ENCODE measurements around the gene GNAZ. TPM values are rescaled to one million over a fixed set of nuclear protein-coding genes. Genes with fewer than 3 reads are reported as not detected.

GNAZ gene
- total RNA-seq, 1 experiment from 2014 or later = 5.0 TPM

- Histone ChIP-seq H4K8ac (replicated peaks; ENCODE audit: insufficient read length, low read depth, low read length) (no peak overlapping the region), H3K14ac (ENCODE audit: insufficient read depth, low read length) (no peak overlapping the region; the same call in 1 of the 2 replicates), H3K27me3 (ENCODE audit: insufficient read depth, low read length) (no peaks in the 10 kb centered on the region; the same call in 1 of the 2 replicates), H3K27ac (ENCODE audit: insufficient read length, low read depth, low read length) (no peak overlapping the region), H2BK5ac (ENCODE audit: insufficient read length, low read length) (no peak overlapping the region), H3K4me1 (ENCODE audit: insufficient read depth, low read length) (no peaks in the 10 kb centered on the region), H2AFZ (ENCODE audit: low read length) (no peak overlapping the region), H3K4ac (ENCODE audit: low read depth, low read length) (no peak overlapping the region), H2AK5ac (ENCODE audit: insufficient read length, low read length) (no peak overlapping the region), H3K4me2 (ENCODE audit: insufficient read depth, insufficient read length, low read length) (no peak overlapping the region), H4K91ac (ENCODE audit: insufficient read length, low read depth, low read length) (no peak overlapping the region), H3K56ac (ENCODE audit: insufficient read length, low read depth, low read length) (no peak overlapping the region), H3K18ac (ENCODE audit: insufficient read length, low read depth, low read length) (no peak overlapping the region), H3T11ph (ENCODE audit: low read length) (no peak overlapping the region), H2BK12ac (ENCODE audit: insufficient read length, low read depth, low read length) (no peak overlapping the region), H3K79me1 (ENCODE audit: insufficient read depth, low read depth, low read length, poor library complexity, severe bottlenecking) (no peaks in the 10 kb centered on the region), H4K20me1 (ENCODE audit: control insufficient read depth, insufficient read depth, insufficient read length) (no peaks in the 10 kb centered on the region), H3K9me3 (ENCODE audit: control insufficient read depth, low read depth, low read length) (no peaks in the 10 kb centered on the region), H3K23ac (ENCODE audit: insufficient read length, low read depth, low read length) (no peak overlapping the region), H4K5ac (ENCODE audit: insufficient read length, low read depth, low read length) (no peak overlapping the region), H3K9ac (ENCODE audit: extremely low read depth, insufficient read length, low read length) (no peak overlapping the region), H3K79me2 (ENCODE audit: insufficient read depth, low read length) (no peaks in the 10 kb centered on the region), H2BK20ac (ENCODE audit: low read depth, low read length, poor library complexity, severe bottlenecking) (no peak overlapping the region), H2BK15ac (ENCODE audit: low read depth, low read length) (no peak overlapping the region), H3K23me2 (ENCODE audit: insufficient read length, low read depth, low read length, poor library complexity, severe bottlenecking) (no peaks in the 10 kb centered on the region), H2BK120ac (ENCODE audit: low read depth, low read length, poor library complexity, severe bottlenecking) (no peak overlapping the region)
- DNase-seq = no peak
- no CpG with 5 or more reads among the region's 4 CpGs for WGBS (ENCODE audit: extremely low coverage, insufficient read length, low lambda C conversion rate)
- Mint-ChIP-seq H3K9me3 (no peaks in the 10 kb centered on the region), H3K27ac (no peak overlapping the region), H3K36me3 (ENCODE audit: insufficient read depth in 1 of 3, low read depth in 3 of 3) (peaks cover 0 to 6% (median 0%) of the 10 kb centered on the region in 3 experiments; a peak in 3 of 7 replicates), H3K4me1 (peaks cover 9 to 14% of the 10 kb centered on the region in 2 experiments; a peak in 3 of 4 replicates), H3K4me3 (no peak overlapping the region), H3K27me3 (ENCODE audit: low read depth) (peaks cover 60% of the 10 kb centered on the region)
- TF ChIP-seq, protein P1, sequence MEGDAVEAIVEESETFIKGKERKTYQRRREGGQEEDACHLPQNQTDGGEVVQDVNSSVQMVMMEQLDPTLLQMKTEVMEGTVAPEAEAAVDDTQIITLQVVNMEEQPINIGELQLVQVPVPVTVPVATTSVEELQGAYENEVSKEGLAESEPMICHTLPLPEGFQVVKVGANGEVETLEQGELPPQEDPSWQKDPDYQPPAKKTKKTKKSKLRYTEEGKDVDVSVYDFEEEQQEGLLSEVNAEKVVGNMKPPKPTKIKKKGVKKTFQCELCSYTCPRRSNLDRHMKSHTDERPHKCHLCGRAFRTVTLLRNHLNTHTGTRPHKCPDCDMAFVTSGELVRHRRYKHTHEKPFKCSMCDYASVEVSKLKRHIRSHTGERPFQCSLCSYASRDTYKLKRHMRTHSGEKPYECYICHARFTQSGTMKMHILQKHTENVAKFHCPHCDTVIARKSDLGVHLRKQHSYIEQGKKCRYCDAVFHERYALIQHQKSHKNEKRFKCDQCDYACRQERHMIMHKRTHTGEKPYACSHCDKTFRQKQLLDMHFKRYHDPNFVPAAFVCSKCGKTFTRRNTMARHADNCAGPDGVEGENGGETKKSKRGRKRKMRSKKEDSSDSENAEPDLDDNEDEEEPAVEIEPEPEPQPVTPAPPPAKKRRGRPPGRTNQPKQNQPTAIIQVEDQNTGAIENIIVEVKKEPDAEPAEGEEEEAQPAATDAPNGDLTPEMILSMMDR (conservative IDR thresholded peaks at IDR 0.05) = no peak
Observed at GRCh38 chr22:23121000-23121421, 50.7 kb downstream of the GNAZ start.
